ENCODE data around the gene ENTPD1.
"Not testable (repeated sequence)": the region's sequence is repeated elsewhere in the genome, so short reads cannot be mapped to it uniquely, and the experiment has no call there.

ENTPD1 gene

DNA sequence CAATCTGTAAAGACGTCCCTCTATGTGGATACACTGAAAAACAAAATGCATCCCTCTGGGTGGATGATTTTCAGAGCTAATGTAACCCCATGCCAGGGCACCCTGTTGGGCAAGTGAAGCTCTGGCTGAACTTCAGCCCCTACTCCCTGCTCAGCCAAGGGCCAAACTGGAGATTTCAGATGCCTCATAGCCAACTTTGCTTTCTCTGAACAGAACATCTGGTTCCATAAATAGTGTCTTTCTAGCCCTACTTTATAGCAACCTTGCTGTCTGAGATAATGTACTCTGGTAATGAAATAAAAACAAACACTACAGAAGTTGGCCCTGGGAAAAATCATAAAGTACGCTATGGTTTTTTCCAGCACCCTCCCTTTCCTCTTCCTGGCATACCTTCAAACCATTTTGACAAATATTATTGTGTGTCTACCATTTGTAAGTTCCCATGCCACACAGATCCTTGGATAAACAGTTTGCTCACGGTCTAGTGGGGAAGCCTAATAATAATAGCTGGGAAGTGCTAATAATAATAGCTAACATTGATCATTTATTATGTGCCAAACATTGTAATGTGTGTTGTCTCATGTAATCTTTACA lies 3.4 kb downstream of the ENTPD1 start:
- DNase-seq, result no peak

DNA sequence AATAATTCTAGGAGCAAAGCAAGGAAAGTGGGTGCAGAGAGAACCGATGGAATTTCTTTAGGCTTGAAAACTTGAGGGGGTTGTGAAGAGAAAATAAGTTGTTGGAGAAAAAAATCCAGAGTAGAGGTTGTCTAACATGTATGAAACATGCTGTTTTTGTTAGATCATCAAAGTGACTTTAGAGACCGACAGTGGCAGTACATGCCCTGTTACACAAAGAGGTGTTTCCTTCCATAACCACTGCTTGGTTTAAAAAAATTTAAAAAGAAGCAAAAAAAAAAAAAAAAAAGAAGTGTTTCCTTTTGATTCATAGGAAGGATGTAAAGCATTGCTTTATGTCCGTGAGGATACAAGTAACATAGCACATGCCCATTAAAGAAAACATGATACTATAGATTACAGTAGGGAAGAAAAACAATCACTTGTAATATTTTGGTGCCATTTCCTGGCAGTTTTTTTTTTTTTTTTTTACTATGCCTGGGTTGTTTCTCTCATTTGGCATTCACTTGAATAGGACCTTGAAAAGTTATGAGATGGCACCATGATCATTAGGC lies 6.1 kb downstream of the ENTPD1 start:
- DNase-seq, result no peak

DNA sequence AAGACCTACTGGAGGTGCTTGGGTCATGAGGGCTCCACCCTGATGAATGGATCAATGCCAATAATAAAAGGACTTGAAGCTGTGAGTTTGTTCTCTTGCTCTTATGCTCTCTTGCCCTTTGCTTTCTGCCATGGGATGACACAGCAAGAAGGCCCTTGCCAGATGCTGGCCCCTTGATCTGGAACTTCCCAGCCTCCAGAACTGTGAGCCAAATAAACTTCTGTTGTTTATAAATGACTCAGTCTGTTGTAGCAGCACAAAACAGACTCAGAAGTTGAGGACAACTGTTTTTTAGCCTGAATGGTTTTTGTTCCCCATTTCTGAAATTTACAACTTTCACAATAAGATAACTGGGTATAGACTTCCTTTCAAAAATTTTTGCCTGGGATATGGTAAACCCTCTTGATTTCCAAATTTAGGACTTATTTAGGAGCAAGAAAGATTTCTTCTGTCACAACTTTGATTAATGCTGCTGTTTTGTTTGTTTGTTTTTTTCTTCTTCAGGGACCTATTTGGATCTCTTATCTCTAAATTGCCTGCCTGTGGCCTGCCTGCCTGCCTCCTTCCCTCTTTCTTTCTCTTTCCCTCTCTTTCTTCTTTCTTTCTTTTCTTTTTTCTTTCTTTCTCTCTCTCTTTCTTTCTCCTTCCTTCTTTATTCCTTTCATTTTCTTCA lies 12.1 kb downstream of the ENTPD1 start:
- no peak for DNase-seq

DNA sequence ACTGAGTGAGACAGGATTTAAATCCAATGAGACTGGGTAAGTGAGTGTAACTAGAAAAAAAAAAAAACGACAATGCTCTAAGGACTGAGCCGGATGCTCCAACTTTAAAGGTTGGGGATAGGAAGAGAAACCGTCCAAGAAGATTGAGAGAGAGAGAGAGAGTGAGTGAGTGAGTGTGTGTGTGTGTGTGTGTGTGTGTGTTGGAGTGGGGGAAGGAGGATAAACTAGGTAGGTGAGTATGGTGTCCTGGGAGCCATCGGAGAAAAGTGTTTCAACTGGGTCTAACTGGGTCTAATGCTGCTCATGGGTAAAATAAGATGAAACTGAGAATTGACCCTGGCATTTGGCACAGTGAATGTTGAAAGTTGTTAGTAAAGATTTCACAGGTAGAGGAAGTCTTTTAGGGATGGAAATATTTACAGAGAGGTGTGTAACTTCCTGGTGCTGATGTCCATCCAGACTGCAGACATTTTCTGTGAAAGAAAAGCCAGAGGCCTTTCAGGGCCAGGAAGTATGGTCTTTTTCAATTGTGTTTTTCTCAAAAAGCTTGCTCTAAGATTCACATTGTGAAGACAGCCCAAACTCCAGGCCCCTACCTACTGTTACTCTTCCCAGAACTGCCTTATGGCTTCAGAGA lies 14.2 kb downstream of the ENTPD1 start:
- no peak for DNase-seq

DNA sequence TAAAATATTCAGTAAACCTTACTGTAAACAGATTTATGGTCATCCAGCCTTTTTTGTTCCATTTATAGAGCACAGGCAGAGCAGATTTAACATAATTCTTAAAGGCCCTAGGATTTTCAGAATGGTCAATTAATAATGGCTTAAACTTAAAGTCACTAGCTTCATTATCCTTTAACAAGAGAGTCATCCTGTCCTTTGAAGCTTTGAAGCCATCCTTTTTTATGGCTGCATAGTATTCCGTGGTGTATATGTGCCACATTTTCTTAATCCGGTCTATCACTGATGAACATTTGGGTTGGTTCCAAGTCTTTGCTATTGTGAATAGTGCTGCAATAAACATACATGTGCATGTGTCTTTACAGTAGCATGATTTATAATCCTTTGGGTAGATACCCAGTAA lies 17.5 kb downstream of the ENTPD1 start:
- DNase-seq, result not testable (repeated sequence)

DNA sequence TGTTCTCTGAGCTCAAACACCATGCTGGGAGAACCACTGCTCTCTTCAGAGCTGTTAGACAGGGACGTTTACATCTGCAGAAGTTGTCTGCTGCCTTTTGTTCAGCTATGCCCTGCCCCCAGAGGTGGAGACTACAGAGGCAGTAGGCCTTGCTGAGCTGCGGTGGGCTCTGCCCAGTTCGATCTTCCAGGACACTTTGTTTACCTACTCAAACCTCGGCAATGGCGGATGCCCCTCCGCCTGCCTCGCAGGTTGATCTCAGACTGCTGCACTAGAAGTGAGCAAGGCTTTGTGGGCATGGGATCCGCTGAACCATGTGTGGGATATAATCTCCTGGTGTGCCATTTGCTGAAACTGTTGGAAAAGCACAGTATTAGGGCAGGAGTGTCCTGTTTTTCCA lies 21.7 kb downstream of the ENTPD1 start:
- DNase-seq, result not testable (repeated sequence)

DNA sequence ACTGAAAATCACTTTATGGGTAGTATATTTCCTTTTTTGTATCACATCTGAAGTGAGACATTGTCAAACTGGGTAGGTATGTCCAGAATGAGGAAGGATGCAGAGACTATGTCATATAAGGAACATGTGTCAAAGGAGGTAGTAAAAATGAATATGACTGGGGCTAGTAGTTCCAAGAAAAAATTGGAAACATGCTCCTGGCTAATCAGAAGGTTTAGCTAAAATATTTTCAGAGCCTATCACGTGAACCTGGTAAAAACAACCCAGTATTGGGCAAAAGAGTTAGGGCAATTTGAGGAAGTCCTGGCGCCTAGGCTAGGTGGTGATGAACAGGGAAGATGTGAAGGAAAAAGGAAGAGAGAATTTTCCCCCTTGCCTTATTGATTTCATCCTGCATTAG lies 26.4 kb downstream of the ENTPD1 start:
- DNase-seq, result no peak

DNA sequence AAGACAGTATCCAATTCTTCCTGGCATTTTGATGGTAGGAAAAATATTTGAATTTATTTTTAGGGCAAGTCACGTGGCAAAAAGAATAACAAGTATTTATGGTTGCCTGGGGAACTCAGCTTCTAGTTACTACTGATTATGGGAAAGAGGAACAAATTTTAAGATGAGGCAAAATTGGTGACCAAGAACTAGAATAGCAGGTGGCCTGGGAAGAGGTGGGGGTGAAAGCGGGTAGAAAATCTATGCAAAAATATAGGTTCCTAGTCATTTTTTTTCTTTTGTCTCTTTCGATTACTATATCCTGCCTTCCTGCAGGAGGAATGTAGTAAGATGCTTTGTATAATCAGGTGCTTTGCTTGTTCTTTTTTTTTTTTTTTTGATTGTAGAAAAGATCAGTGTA lies 27.8 kb downstream of the ENTPD1 start:
- no peak for DNase-seq

DNA sequence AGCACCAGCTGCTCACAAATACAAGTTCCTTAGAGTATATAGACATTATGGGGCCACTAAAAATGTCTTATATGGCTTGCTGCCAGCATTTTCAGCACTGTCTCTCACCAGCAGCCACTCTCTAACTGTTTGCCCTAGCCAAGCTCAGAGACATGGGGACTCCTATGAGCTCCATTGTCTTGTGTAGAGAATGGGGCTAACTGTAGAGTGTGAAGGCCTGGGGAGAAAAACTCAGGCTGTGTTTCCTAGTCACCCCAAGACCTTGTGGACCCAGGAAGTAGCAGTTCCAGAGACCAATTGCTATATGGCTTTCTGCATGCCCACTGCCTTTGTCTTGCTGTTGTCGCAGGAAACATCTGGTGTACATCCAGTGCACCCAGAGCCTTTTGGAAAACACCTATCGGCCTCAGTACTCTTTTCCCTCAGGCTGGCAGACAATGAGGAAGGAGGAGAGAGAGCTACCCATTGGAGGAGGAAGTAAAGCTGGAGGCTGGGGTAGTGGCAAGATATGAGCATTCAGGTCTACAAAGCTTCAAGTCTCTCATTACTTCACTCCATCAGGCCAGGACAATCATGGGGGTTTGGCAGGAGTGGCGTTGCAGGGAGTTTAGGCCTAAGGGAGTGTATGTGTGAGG lies 28.4 kb downstream of the ENTPD1 start:
- DNase-seq, result no peak

DNA sequence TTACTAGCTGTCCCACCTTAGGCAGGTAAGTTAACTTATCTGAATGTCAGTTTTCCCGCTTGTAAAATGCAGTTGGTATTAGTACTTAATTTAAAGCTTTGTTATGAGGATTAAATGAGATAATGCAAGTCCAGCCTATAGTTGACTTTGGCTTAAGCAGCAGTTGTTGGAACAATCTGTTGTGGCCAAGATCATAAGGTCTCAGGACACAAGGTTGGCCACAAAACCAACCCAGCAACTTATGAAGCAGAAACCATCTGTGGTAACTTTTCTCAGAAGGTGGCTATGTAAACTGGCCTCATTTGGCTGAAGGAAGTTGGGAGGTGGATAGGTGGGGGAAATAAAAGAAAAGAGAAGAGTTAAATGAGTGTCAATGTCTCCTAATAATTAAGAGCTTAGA lies 29.4 kb downstream of the ENTPD1 start:
- no peak for DNase-seq

DNA sequence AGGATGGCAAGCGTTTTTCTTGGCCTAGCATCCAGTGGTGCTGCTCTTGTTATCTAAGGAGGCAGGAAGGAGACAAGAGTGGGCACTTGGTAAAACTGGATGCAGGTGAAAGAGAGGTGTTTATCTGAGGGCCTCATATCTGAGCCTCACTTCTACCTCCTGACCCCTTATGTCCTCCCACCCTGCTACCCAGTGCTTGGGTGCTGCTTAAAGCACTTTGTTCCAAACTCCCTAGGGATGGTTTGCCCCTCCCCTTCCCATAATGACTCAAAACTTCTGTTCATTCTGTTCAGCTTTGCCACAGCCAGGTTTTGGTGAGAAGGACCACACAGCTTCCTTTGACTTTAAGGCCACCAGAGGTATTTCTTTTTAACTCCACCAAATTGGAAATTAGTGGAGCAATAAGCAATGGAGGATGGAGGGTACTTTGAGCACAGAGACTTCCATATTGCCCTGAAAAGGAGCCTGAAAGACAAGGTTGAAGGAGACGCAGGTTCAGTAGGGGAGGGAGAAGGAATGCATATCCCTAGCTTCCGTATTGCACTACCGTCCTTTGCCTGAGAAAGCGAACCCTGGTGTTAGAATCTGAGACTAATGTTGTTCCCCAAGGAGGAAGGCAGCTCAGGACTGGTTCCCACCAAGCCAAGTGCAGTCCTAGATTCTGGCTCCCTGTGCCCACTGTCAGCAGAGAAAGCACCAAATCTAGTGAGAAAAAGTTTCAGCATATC lies 30.1 kb downstream of the ENTPD1 start:
- DNase-seq, result no peak

DNA sequence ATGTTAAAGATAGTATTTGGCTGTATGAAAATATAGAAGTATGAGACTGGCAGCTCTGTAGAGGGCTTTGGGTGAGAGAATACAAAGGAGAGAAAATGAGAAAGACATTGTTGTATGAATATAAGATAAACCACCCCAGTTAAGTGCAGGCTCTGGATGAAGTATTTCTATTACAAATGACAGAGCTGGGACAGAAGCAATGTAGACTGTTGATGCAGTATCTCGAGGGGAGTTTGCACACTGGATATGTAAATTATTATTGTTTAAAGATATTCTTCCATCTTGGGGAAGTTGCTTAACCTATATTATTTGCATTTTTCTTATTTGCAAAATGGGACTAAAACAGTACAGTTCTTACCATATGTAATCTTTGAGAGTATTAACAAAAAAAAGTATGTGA lies 31.5 kb downstream of the ENTPD1 start:
- no peak for DNase-seq

DNA sequence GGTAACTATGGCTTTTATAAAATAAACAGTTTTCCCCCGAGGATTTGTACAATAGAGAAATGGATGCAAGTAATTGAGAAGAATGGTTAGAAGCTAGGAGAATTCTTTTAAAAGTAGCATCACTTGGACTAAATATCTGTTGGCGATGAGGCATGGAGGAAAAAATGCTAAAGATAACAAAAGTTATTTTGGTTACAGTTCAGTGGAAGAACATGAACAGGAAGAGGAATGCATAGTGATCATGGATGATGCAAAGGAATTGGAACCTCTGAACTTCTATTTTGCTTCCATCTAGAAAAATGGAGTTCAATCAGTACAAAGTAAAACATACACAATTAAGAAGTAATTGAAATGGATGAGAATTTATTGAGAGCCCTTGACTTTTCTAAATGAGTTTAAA lies 32.9 kb downstream of the ENTPD1 start:
- no peak for DNase-seq

DNA sequence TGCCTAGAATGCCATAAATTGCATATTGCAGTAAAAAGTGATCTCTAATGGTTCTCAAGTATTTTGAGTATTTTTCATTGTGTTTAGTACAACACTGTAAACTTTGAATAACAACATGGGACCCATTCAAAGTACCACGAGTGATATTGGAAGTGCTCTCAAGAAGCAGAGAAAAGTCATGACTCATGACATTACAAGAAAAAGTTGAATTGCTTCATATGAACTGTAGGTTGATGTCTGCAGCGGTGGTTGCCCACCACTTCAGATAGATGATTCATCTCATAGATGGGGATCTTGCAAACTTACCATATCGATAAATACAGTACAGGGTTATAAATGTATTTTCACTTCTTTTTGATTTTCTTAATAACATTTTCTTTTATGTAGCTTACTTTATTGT lies 33.9 kb downstream of the ENTPD1 start:
- no peak for DNase-seq

DNA sequence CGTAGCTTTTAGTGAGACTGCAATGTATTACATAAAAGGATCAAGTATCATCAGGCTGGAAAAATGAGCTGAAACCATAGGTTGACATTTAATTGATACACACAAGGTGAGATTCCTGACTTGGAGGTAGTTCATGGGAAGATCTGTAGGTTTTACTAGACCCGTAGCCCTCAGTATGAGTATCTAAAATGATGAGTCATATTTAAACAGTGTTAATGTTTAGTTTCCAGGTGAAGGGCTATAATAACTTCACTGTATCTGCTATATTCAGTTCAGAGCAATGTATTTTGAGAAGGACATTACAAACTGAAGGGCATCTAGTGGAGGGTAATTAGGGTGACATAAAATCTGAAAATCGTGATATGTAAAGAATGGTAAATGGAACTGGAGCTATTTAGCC lies 35.0 kb downstream of the ENTPD1 start:
- no peak for DNase-seq

DNA sequence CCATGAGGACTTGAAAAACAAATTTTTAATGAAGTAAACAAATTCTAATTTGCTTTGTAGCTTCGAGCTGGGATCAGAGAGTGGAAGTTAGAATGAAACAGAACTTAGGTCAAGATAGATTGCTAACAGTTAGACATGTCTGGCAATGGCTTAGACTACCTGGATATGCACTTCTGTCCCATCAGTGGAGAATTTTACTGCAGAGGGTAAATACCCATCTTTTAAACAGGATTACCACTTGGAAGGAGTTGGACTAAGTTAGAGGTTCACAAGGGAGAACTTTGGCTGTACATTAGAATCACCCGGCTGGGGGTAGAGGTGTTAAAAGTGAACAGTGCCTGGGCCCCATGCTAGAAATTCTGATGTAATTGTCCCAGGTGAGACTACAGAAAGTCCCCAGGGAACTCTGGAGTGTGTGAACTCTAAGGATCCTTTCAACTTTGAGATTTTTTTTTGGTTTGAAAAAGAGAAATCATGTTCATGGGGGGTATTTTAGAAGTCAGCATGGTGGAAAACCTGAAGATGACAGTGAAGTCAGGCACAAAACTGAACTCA lies 35.5 kb downstream of the ENTPD1 start:
- no peak for DNase-seq

DNA sequence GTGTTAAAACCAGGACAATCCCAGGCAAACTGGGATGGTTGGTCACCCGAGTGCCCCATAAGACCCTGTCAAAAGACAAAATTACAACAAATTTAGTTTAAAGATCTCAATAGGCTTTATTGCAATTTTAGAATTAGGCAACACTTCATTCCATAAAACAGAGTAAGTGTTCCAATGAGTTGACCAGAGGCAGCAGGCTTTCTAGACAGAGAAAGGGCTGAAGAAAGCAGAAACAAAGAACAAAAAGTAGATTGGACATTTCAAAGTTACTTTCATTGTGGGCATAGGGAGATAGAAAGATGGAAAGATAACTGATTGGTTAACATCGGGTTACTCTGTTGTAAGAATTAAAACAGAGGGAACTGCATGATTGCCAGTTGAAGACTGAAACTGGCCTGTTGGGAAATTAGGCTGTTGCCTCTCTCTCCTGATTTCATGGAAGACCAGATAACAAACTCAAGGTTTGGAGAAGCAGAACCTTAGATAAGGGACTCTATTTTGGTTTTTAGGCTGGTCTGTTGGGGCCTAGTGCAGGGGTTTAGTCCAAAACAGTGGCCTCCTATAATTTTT lies 36.3 kb downstream of the ENTPD1 start:
- DNase-seq, result no peak

DNA sequence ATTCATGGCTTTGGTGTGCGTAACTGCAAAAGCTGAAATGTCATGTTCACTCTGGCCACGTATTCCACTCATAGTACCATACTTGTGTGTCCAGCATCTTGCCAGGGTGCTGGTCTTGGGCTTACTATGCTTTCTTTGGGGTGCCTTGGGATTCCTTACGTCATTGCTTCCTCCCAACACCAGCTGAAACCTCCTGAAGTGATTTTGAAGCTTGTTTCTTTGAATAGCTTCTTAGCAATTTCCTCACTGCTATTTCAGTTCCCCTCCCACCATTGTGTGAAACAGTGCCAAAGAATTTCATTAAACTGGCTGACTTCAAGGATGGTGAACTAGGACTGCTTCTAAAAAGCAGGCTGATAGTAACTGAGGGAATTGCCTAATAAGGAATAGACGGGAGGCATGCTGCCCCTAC lies 36.9 kb downstream of the ENTPD1 start:
- DNase-seq, result no peak

DNA sequence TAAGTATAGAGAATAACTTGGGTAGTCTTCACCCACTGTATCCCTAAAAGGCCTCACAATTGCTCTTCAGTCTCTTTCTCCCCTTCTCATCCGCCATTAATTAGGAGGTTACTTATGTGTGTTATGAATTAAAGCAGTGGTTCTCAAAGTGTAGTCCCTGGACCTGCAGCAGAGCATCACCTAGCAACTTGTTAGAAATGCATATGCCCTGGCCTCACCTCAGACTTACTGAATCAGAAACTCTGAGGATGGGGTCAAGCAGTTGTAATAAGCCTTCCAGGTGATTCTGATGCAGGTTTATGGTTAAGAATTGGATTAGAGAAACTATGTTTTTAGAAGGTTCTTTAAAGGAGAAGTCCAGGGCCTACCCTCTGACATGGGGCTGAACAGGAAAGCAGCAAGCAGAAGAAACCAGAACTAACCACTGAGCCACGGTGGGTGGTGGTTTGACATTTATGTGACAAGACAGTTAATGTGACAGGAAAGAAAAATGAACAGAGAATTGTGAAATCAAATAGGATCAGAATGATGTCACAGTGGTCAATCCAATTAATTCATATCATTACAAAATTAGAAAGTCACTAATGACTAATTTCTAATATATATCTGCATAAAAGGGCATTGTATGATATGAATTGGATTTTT lies 37.6 kb downstream of the ENTPD1 start:
- DNase-seq, result no peak

DNA sequence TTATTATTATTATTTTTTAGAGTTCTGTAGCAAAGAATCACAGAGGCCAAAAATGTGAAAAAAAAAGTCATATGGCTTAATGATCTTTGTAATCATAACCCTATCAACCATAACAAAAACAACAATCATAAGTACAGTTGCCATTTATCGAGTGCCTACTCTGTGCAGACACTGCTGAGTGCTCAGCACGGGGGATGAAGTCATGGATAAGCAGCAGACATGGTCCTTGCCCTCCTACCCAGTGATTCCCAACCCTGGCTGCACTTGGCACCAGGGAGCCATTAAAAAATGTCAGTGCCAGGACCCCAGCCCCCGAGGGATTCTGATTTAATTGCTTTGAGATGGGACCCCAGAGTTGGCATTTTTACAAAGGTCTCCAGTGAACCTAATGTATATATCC lies 38.2 kb downstream of the ENTPD1 start:
- DNase-seq, result no peak

DNA sequence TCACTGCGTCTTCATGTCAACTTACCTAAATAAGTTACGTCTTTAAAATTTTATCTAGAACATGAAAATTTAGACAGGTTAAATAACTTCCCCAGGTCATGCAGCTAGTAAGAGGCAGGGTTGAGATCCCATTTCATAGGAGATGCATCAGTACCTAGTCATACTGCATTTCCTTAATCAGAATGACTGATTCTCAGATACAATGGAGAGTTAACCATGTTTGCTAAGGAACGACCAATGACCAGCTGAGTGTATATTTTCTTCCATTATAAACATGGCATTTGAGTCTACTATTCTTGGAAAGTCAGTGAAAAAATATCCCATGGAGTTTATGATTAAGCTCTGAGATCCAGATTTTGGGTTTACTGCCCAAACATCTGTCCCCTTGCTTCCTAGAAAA lies 39.6 kb downstream of the ENTPD1 start:
- no peak for DNase-seq

DNA sequence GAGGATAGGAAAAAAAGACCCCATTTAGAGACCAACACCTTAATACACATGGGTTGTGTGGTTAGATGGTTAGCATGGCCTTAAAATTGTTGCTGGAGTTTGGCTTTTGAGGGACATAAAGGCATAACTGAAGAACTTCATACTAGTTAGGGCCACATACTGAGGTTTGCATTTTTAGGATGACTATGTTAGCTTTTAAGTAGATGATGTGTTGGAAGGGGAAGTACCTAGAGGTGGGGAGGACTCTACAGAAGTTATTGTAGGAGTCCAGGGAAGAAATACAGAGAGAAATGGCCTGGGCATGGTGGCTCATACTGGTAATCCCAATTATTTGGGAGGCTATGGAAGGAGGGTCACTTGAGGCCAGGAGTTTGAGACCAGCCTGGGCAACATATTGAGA lies 40.5 kb downstream of the ENTPD1 start:
- DNase-seq, result no peak

All from NCI-H187 (cell line).